COLO668 (cell line): ENCODE results near the gene HUNK.
A peak's percentile ranks its signal among the peaks of the same experiment; 100 is the strongest.
"Not testable (repeated sequence)": the region's sequence is repeated elsewhere in the genome, so short reads cannot be mapped to it uniquely, and the experiment has no call there.

Experiments used
- DNase-seq: peaks from one replicate; lab custom pipeline; 2025; ENCODE audit not compliant: unreplicated experiment; lab: John Stamatoyannopoulos, UW

Gene HUNK

GRCh38 chr21:31993826-31994825 is 121.3 kb downstream of the HUNK start:
- no peak for DNase-seq

- no peak for DNase-seq
These were observed 124.4 kb downstream of the HUNK start for GRCh38 chr21:31997191-31997590.

GRCh38 chr21:31999810-32000468 is 127.1 kb downstream of the HUNK start:
- no peak for DNase-seq

GRCh38 chr21:32001390-32001789 is 128.6 kb downstream of the HUNK start:
- peak; percentile 29 for DNase-seq

GRCh38 chr21:32003411-32003810 is 130.6 kb downstream of the HUNK start:
- DNase-seq = no peak

GRCh38 chr21:32004291-32004690 is 131.5 kb downstream of the HUNK start:
- DNase-seq = no peak

GRCh38 chr21:32007456-32007855 is 134.6 kb downstream of the HUNK start:
- no peak for DNase-seq

- no peak for DNase-seq
These were observed 135.9 kb downstream of the HUNK start for GRCh38 chr21:32008714-32009113.

GRCh38 chr21:32009263-32009662 is 136.4 kb downstream of the HUNK start:
- no peak for DNase-seq

- DNase-seq = no peak
These were observed 142.8 kb downstream of the HUNK start for GRCh38 chr21:32015461-32016139.

- DNase-seq = no peak
These were observed 145.6 kb downstream of the HUNK start for GRCh38 chr21:32018381-32018780.

GRCh38 chr21:32020564-32020963 is 147.7 kb downstream of the HUNK start:
- no peak for DNase-seq

GRCh38 chr21:32021319-32021994 is 148.6 kb downstream of the HUNK start:
- DNase-seq = no peak

- no peak for DNase-seq
These were observed 149.3 kb downstream of the HUNK start for GRCh38 chr21:32022146-32022545.

- no peak for DNase-seq
These were observed 157.4 kb downstream of the HUNK start for GRCh38 chr21:32030146-32030652.

GRCh38 chr21:32034850-32035249 is 162.0 kb downstream of the HUNK start:
- no peak for DNase-seq

GRCh38 chr21:32035617-32036016 is 162.8 kb downstream of the HUNK start:
- no peak for DNase-seq

- no peak for DNase-seq
These were observed 163.9 kb downstream of the HUNK start for GRCh38 chr21:32036756-32037155.

GRCh38 chr21:32038751-32039150 is 165.9 kb downstream of the HUNK start:
- not testable (repeated sequence) for DNase-seq

- no peak for DNase-seq
These were observed 170.6 kb downstream of the HUNK start for GRCh38 chr21:32043458-32043857.
